Type B pancreatic cell (in vitro differentiated cells): ENCODE measurements around the gene BTG1. TPM values are rescaled to one million over a fixed set of nuclear protein-coding genes. Genes with fewer than 3 reads are reported as not detected.

ENCODE experiments used
- DNase-seq: peaks from one replicate; pipeline ENCODE4 v3.0.0; 2021; ENCODE audit warnings: mixed read lengths; ENCODE audit not compliant: unreplicated experiment; ENCODE audit errors: extremely low spot score
- H3K27ac Mint-ChIP-seq: 2 replicates; pipeline ENCODE4 v1.8.0; 2021; ENCODE audit warnings: mild to moderate bottlenecking, mixed read lengths
- H3K27me3 Mint-ChIP-seq: 2 replicates; pipeline ENCODE4 v1.8.0; 2021; ENCODE audit warnings: mixed read lengths
- H3K36me3 Mint-ChIP-seq: 2 replicates; pipeline ENCODE4 v1.8.0; 2021; ENCODE audit warnings: mixed read lengths
- H3K4me1 Mint-ChIP-seq: one replicate; pipeline ENCODE4 v1.8.0; 2021; ENCODE audit warnings: mixed read lengths; ENCODE audit not compliant: unreplicated experiment
- H3K4me3 Mint-ChIP-seq: 2 replicates; pipeline ENCODE4 v1.8.0; 2021; ENCODE audit warnings: mild to moderate bottlenecking, mixed read lengths
- H3K9me3 Mint-ChIP-seq: 2 replicates; pipeline ENCODE4 v1.8.0; 2021; ENCODE audit warnings: mixed read lengths
- CTCF ChIP-seq: fragments of 200-600 bp; sonication (generic); conservative IDR thresholded peaks from 2 replicates; pipeline ENCODE4 v1.5.0; 2021; ENCODE audit warnings: antibody characterized with exemption, mild to moderate bottlenecking
- total RNA-seq: library from RNA; stranded (reverse); gene quantifications from 2 replicates; pipeline ENCODE4 v1.2.1, GENCODE V29; 2021; ENCODE audit warnings: low replicate concordance

BTG1 gene
- total RNA-seq, 1 donor from 2014 or later: 116 TPM

- Mint-ChIP-seq H3K36me3 (no peaks in the 10 kb centered on the region), H3K9me3 (no peaks in the 10 kb centered on the region)
Measured at GRCh38 chr12:92162079-92162478, 16.4 kb upstream of the BTG1 start.

GRCh38 chr12:92158796-92159439 is 13.3 kb upstream of the BTG1 start:
- no peak for TF ChIP-seq CTCF
- DNase-seq: no peak
- no peak overlapping the region for H3K4me3 Mint-ChIP-seq
- H3K27me3 Mint-ChIP-seq: no peaks in the 10 kb centered on the region
- no peaks in the 10 kb centered on the region for H3K36me3 Mint-ChIP-seq
- H3K4me1 Mint-ChIP-seq: peaks cover 15% of the 10 kb centered on the region
- H3K27ac Mint-ChIP-seq: no peak overlapping the region
- peaks cover 7% of the 10 kb centered on the region for H3K9me3 Mint-ChIP-seq

More at GRCh38 chr12:92162079-92162478, 16.4 kb upstream of the BTG1 start:
- H3K27me3 Mint-ChIP-seq: no peaks in the 10 kb centered on the region
- peaks cover 21% of the 10 kb centered on the region for H3K4me1 Mint-ChIP-seq
- DNase-seq: no peak
- TF ChIP-seq CTCF: no peak
- H3K27ac Mint-ChIP-seq: no peak overlapping the region
- no peak overlapping the region for H3K4me3 Mint-ChIP-seq

GRCh38 chr12:92156704-92157395 is 11.2 kb upstream of the BTG1 start:
- no peaks in the 10 kb centered on the region for H3K27me3 Mint-ChIP-seq
- H3K27ac Mint-ChIP-seq: no peak overlapping the region
- H3K4me1 Mint-ChIP-seq: peaks cover 15% of the 10 kb centered on the region
- no peak overlapping the region for H3K4me3 Mint-ChIP-seq
- DNase-seq: no peak
- H3K9me3 Mint-ChIP-seq: peaks cover 7% of the 10 kb centered on the region
- no peak for TF ChIP-seq CTCF
- no peaks in the 10 kb centered on the region for H3K36me3 Mint-ChIP-seq

GRCh38 chr12:92156139-92156538 is 10.5 kb upstream of the BTG1 start:
- no peaks in the 10 kb centered on the region for H3K27me3 Mint-ChIP-seq
- H3K4me3 Mint-ChIP-seq: no peak overlapping the region
- no peak for TF ChIP-seq CTCF
- H3K27ac Mint-ChIP-seq: no peak overlapping the region
- H3K4me1 Mint-ChIP-seq: peaks cover 15% of the 10 kb centered on the region
- H3K9me3 Mint-ChIP-seq: peaks cover 7% of the 10 kb centered on the region
- H3K36me3 Mint-ChIP-seq: no peaks in the 10 kb centered on the region
- DNase-seq: no peak

- peaks cover 12% of the 10 kb centered on the region for H3K4me1 Mint-ChIP-seq
- DNase-seq: no peak
- TF ChIP-seq CTCF: no peak
- H3K4me3 Mint-ChIP-seq: no peak overlapping the region
- H3K9me3 Mint-ChIP-seq: peaks cover 7% of the 10 kb centered on the region
- no peaks in the 10 kb centered on the region for H3K27me3 Mint-ChIP-seq
- no peak overlapping the region for H3K27ac Mint-ChIP-seq
- H3K36me3 Mint-ChIP-seq: no peaks in the 10 kb centered on the region
Measured at GRCh38 chr12:92155733-92156132, 10.1 kb upstream of the BTG1 start.
